Esophagus squamous epithelium (tissue), 5 donors: ENCODE measurements around the gene SMARCD1. TPM values are rescaled to one million over a fixed set of nuclear protein-coding genes. Genes with fewer than 3 reads are reported as not detected.

Experiments
- DNase-seq: peaks from one replicate; lab custom pipeline; 2025; lab: John Stamatoyannopoulos, UW
- H3K27ac ChIP-seq, 4 donors: fragments of 200-600 bp; sonication (generic); one replicate each; pipeline ENCODE4 v1.5.1; 2016 to 2019; ENCODE audit warnings: mild to moderate bottlenecking in 1 of 4
- H3K27me3 ChIP-seq, 4 donors: fragments of 200-600 bp; sonication (generic); 1 replicate in 3 of 4; 2 replicates in 1 of 4; pipeline versions ENCODE4 v1.5.1 to v1.6.0; 2017 to 2021; ENCODE audit warnings: antibody characterized with exemption in 1 of 4
- H3K36me3 ChIP-seq, 3 donors: fragments of 200-600 bp; sonication (generic); one replicate each; pipeline ENCODE4 v1.5.1; 2016 to 2019
- H3K4me1 ChIP-seq, 3 donors: fragments of 200-600 bp; sonication (generic); one replicate each; pipeline ENCODE4 v1.5.1; 2017 to 2019
- H3K4me3 ChIP-seq, 4 donors: fragments of 200-600 bp; sonication (generic); 1 replicate in 3 of 4; 2 replicates in 1 of 4; pipeline ENCODE4 v1.5.1; 2016 to 2019; ENCODE audit warnings: mild to moderate bottlenecking in 2 of 4, moderate library complexity in 1 of 4
- H3K9me3 ChIP-seq, 3 donors: fragments of 200-600 bp; sonication (generic); one replicate each; pipeline ENCODE4 v1.5.1; 2016 to 2019
- CTCF ChIP-seq, 6 experiments: fragments of 450-650 bp in 4 of 6; fragments of 200-600 bp in 2 of 6; sonication (generic) in 2 of 6; IDR thresholded peaks; one replicate each; pipeline ENCODE4 v1.5.1; 2016 to 2019; ENCODE audit warnings: antibody characterized with exemption in 6 of 6, mild to moderate bottlenecking in 4 of 6, moderate library complexity in 4 of 6
- POLR2A ChIP-seq, 4 donors: fragments of 450-650 bp; IDR thresholded peaks; one replicate each; pipeline ENCODE4 v1.6.1; 2017; ENCODE audit warnings: antibody characterized with exemption in 4 of 4, mild to moderate bottlenecking in 4 of 4, moderate library complexity in 3 of 4
- WGBS, 2 donors: methylation state at CpG; one replicate each; pipeline ENCODE4 v1.1.5; 2018; 5-methylcytosine and 5-hydroxymethylcytosine counted together
- intact Hi-C: fragments of 100-400 bp; cut with DNase I; formaldehyde crosslinking; loops from one replicate; pipeline ENCODE4 v1.15.0; 2022
- total RNA-seq, 4 donors: library from RNA; depleted of rRNA; stranded (reverse); fragments of >200 nt; gene quantifications; one replicate each; pipeline ENCODE4 v1.1.0, GENCODE V29; 2016
- donor health status: DM: yes; HTN: yes; CAD: no.

The SMARCD1 gene
- total RNA-seq, 4 donors from 2014 or later, result 34.5 to 67.8 (median 46.5) TPM

- intact Hi-C loops, result no loop called here
- Histone ChIP-seq H3K4me3 (no peak overlapping the region), H3K9me3 (no peaks in the 10 kb centered on the region), H3K4me1 (peaks cover 7 to 16% (median 7%) of the 10 kb centered on the region in 3 donors), H3K27me3 (peaks cover 0 to 29% (median 0%) of the 10 kb centered on the region in 4 donors), H3K36me3 (no peaks in the 10 kb centered on the region), H3K27ac (no peak overlapping the region)
- WGBS, 2 donors, result 88 to 90% methylated on average over 7 of the region's 7 CpGs
- no peak for DNase-seq
- TF ChIP-seq POLR2A (IDR thresholded peaks at IDR 0.05) (no peak), CTCF (IDR thresholded peaks at IDR 0.05) (no peak)
Observed at GRCh38 chr12:50047693-50048250, 37.4 kb upstream of the SMARCD1 start.

GRCh38 chr12:50049254-50050118 is 35.7 kb upstream of the SMARCD1 start:
- Histone ChIP-seq H3K36me3 (no peaks in the 10 kb centered on the region), H3K9me3 (no peaks in the 10 kb centered on the region), H3K27ac (no peak overlapping the region), H3K4me3 (no peak overlapping the region), H3K4me1 (peaks cover 7 to 16% (median 7%) of the 10 kb centered on the region in 3 donors), H3K27me3 (peaks cover 0 to 37% (median 0%) of the 10 kb centered on the region in 4 donors)
- intact Hi-C loops, result loop anchor here (10.0 kb wide), 1 partner anchor 185 kb away; no protein-coding TSS in a partner anchor
- TF ChIP-seq POLR2A (IDR thresholded peaks at IDR 0.05) (no peak), CTCF (IDR thresholded peaks at IDR 0.05) (no peak)
- WGBS, 2 donors, result 76 to 86% methylated on average over 3 of the region's 3 CpGs
- no peak for DNase-seq

GRCh38 chr12:50050119-50050385 is 35.1 kb upstream of the SMARCD1 start:
- Histone ChIP-seq H3K9me3 (no peaks in the 10 kb centered on the region), H3K4me3 (peak overlapping the region in 1 of 4 donors; percentile 35), H3K36me3 (no peaks in the 10 kb centered on the region), H3K27ac (no peak overlapping the region), H3K4me1 (peaks cover 7 to 16% (median 7%) of the 10 kb centered on the region in 3 donors), H3K27me3 (peaks cover 0 to 41% (median 0%) of the 10 kb centered on the region in 4 donors)
- WGBS, 2 donors, result 83 to 92% methylated on average over 3 of the region's 3 CpGs
- TF ChIP-seq POLR2A (IDR thresholded peaks at IDR 0.05) (no peak), CTCF (IDR thresholded peaks at IDR 0.05) (no peak)
- intact Hi-C loops, result loop anchor here (10.0 kb wide), 1 partner anchor 185 kb away; no protein-coding TSS in a partner anchor
- no peak for DNase-seq

GRCh38 chr12:50050410-50051098 is 34.6 kb upstream of the SMARCD1 start:
- 7 to 15% methylated on average over 9 to 18 of the region's 37 CpGs for WGBS, 2 donors
- DNase-seq, result no peak
- Histone ChIP-seq H3K27me3 (peaks cover 0 to 46% (median 0%) of the 10 kb centered on the region in 4 donors), H3K27ac (peak overlapping the region in 3 of 4 donors; percentile 34 to 67 (median 42)), H3K4me1 (peaks cover 7 to 17% (median 7%) of the 10 kb centered on the region in 3 donors), H3K4me3 (peak overlapping the region in 3 of 4 donors; percentile 35 to 58 (median 37)), H3K9me3 (no peaks in the 10 kb centered on the region), H3K36me3 (no peaks in the 10 kb centered on the region)
- intact Hi-C loops, result loop anchor here (10.0 kb wide), 1 partner anchor 186 kb away; no protein-coding TSS in a partner anchor
- TF ChIP-seq CTCF (IDR thresholded peaks at IDR 0.05), result no peak
- no peak for TF ChIP-seq POLR2A (IDR thresholded peaks at IDR 0.05)
